T-helper 1 cell (primary cell): Measurements from ENCODE around the gene TTC23.
A peak's percentile ranks its signal among the peaks of the same experiment; 100 is the strongest.
"Not testable (repeated sequence)": the region's sequence is repeated elsewhere in the genome, so short reads cannot be mapped to it uniquely, and the experiment has no call there.

Source experiments
- DNase-seq, 5 donors: peaks; one replicate each; pipeline ENCODE4 v3.0.0-alpha.2; 2012 to 2020

The TTC23 gene

DNA sequence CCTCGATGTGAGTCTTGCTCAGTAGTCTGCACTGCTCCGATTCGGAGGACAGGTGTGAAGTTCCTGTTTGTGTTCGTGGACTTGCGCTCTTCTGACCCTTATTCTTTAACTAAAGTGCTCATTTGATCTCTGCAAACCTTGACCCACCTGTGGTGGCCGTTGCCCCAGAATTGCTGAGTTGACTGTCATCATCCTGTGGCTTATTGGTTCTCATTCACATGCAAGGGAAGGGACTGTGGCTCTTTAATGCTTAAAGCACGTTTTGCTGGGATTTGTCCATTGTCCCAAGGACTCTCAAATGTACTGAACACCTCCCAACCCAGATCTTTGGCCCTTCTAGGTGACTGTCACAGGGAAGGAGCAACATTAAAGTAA lies 131.1 kb downstream of the TTC23 start:
- no peak for DNase-seq

DNA sequence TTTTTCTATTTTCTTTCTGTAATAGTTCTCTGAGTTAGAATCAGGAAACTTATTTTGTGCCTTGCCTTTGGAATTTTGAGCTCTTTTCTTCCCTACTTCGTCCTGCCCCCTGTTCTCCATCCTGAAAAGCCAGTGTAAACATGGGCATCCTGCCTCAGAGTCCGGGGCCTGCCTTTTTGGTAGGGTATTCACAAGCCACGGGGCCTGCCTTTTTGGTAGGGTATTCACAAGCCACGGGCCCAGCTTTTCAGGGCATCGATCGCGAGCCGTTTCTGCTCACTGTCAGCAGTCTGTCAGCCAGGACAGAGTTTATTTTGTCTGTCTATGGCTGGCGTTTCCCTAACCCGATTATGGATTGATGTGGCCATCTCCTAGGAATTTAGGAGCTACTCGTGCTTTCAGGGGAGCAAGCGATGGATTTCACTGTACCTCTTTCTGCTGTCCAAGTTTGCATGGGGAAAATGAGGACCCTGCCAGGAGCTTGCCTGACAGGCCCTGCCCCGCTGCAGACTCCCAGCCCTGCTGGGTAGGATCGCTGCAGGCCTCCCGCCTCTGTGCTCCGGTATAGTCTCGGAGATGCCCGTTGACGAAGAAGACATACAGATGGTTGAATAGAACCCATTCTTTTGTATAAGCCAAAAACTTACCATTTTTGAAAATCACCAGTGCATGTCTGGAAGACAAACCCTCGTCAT lies 131.7 kb downstream of the TTC23 start:
- no peak for DNase-seq

DNA sequence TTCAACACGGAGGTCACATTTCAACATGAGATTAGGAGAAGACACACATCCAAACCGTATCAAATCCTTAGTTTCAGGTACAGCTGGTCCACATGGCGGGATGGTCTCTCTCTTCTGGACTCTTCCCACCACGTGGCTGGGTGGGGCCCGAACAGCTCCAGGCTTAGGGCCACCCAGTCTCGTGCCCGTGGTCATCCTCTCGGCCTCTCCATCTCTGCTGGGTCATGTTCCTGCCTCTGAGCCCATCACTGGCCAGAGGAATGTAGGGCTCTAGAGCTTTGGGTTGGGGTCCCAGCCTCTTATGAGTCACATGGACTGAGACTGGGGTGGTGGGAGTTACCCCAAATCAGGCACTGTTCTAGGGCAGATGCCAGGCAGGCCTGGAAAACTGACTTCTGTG lies 132.3 kb downstream of the TTC23 start:
- no peak for DNase-seq

DNA sequence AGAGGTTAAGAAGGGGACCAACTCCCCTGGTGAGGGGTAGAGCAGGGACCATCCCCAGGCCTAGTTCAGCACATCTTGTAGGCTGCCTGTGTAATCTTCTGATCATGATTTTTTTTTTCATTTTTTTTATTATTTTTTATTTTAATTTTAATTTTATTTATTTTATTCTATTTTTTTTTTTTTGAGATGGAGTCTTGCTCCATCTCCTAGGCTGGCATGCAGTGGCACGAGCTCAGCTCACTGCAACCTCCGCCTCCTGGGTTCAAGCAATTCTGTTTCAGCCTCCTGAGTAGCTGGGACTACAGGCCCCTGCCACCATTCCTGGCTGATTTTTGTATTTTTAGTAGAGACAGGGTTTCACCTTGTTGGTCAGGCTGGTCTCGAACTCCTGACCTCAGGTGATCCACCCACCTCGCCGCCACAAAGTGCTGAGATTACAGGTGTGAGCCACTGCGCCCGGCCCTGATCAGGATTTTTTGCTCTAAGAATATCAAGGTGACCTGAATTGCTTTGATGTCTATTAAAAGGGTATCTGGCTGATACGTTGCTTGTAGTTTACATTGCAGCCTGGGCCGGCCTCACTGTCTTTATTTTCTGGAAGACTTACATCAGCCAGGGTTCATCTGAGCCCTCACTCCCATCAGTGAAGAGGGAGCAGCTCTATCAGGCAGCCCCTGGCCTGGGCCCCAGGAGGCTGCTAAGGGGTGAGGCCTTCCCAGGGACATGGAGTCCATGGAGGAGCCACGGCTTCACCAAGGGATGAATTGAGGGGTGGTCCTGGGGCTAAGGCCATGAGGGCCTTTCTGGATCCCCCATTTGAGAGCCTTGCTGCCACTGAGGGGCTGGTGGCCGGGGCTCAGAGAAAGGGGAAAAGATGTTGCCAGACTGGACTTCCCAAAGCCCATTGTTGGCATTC lies 133.8 kb downstream of the TTC23 start:
- DNase-seq, result no peak

DNA sequence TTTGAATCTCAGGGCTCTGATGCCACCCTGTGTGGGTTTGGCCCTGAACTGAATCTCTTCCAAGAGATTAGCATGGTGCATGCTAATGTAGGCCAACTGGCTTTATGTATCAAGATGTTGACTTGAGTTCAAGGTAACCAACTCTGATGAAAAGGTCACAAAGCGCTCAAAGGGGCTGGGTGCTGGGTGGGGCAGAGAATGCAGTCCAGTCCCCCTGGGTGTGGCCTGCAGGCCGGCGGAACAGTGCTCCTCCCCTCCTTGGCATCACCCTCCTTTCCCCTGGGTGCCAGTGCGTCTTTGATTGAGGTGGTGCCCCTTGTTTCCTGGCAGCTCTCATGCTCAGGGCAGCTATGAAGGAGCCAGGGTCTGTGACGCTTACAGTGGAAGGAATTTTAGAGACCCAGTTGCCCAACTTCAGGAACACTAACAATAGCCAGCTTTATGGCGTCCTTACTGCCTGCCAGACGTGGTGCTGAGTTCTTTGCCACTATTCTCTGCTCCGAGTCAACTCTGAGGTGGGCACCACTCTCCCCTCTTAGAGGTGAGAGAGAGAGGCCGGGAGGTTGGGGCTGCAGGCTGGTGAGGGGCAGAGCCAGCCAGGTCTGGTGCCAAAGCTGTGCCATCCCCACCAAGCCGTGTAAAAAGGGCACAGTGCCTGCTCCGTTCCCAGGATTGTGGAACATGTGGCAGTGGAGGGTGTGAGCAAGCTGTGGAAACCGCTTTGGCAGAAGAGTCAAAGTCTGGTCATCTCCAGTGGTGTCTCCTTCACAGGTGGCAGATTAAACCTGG lies 134.7 kb downstream of the TTC23 start:
- no peak for DNase-seq

DNA sequence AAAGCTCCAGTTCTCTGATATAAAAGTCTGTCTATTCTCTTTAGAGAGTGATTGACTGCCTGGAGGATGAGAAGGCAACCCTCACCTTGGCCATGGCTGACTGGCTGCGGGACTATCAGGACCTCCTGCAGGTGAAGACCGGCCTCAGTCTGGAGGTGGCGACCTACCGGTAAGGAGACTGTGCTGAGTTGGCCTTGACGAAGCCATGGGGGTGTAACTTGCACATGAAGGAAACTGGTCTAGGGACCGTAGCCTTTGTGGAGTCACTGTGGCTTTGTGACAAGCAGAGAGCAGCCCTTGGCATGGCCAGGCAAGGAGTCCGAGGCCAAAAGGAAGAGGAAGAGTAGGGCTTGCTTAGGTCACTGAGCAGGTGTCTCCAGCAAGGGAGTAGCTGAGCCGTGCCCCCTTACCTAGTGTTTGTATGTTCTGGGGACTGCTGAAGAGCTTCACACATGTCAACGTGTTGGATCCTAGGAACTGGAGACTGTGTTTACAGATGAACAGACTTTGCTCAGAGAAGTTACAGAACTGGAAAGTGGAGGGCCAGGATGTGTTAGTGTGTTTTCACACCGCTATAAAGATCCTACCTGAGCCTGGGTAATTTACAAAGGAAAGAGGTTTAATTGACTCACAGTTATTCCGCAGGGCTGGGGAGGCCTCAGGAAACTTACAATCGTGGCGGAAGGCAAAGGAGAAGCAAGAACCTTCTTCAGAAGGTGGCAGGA lies 135.7 kb downstream of the TTC23 start:
- no peak for DNase-seq

DNA sequence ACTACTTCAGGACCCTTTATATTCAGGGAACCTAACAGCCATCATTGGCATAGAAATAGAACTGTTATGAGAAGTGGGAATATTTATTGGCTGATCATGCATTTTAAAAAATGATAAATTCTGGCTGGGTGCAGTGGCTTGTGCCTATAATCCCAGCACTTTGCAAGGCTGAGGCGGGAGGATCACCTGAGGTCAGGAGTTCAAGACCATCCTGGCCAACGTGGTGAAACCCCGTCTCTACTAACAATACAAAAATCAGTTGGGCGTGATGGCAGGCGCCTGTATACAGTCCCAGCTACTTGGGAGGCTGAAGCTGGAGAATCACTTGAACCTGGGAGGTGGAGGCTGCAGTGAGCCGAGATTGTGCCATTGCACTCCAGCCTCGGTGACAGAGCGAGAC lies 137.7 kb downstream of the TTC23 start:
- DNase-seq, result not testable (repeated sequence)

DNA sequence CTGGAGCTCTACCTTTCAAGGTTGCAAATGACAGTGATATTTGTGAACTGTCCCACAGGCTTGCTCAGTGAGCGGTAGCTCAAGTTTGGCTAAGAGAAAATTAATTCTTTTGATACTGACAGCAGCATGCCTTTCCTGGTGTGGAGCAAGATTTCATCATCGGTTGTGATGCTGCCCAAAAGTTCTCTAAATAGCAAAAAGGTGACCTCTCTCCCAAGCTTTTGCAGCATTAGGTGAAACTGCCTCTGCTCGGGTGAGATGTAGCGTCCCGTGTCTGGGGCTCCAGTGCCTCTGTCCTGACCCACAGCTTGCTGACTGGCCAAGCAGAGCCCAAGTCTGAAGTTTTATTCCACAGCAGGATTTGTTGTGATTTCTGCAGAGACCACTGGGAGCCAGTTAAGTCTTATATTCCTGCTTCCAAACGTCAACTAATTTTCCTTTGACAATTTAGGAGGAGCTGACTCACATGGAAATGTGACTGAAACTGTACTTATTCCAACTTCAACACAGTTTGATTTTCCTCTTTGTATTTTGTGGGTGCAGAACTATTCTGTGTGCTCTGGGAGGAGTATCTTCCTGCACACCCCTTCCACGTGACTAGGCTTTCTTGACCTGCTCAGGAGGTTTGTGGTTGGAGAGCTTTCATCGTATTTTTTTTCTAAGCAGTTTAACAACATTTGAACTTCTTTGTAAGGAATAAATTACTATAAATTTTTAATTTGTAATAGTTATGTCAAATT lies 138.6 kb downstream of the TTC23 start:
- no peak for DNase-seq

DNA sequence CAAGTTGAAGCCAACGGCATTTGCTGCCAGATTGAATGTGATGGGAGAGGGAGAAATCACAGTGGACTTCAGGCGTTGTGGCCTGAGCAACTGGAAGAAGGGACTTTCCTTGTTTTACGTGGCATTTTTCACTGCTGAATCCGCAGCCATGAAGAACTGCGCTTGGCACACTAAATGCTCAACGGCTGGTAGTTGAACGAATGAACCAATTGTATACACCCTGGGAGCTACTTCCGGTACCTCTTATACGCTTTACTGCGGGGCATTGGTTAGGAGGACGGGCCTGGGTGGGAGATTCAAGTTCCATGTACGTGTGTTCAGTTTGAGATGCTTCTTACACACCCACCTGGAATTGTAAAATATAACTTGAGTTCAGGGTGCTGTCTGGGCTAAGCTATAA lies 139.3 kb downstream of the TTC23 start:
- DNase-seq, result no peak

DNA sequence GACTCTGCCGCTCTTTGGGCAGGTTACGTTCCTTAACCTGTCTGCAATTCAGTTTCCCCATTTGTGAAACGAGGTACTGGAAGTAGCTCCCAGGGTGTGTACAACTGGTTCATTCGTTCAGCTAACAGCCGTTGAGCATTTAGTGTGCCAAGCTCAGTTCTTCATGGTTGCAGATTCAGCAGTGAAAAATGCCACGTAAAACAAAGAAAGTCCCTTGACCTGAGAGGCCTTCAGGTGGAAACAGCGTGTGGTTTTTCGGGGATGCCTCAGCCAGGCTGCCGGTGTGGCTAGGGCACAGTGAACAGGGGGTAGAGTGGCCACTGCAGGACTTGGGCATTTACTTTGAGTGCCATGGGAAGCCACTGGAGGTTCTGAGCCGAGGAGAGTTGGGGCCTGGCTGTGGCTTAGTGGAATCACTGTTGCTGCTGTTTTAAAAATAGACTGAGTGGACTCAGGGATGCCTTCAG lies 139.8 kb downstream of the TTC23 start:
- DNase-seq, result no peak

DNA sequence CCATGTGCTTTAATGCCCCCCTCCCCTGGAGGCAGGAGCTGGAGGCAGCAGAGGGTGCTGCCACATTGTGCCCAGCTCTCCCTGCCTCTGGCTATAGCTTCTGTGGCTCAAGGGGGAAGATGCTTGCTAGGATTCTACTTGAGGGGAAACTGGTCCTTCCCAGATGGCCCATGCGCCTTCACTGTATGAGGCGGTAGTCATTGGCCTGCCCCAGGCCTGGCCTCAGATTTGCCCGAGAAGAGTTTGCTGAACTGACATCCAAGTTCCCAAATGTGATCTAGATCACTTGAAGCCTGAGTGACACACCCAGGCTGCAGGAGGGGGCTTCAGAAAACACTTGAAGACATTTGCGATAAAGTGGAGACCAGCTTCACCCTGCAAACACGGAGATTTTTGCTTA lies 140.4 kb downstream of the TTC23 start:
- no peak for DNase-seq

DNA sequence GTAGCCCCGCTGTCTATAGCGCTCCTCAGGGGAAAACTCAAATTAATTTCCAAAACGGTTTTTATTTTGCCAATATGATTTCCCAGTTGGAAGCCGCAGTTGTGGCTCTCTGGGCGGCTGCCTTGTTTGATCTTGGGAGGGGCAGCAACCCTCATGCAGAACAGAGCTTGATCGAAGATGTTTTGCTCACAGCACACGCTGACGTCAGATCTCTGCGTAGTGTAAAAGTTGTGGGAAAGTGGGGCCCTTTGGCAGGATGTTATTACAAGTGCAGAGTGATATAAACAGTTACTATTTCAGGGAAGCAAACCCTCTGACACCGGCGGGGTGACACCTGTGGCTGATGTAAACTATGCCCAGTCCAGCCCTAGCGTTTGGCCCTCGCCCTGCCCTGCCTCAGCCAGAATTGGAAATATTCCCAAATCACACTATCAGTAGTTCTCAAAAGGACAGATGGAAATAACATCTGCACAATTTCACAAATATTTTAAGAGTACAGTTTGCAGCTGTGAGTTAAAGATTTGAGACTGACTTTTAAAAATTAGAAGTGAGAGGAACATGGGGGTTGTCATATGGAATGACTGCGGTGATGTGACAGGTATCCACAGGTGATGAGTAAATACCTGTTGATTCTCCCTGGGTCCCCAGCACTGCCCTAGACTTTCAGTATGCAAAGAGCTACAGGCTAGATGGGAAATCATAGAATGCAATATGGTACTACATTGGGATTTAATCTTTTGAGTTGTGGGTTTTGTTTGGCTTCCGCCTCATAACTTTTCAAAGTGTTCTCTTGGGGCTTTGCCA lies 142.8 kb downstream of the TTC23 start:
- peak in 2 of 5 donors; percentile 22 to 54 for DNase-seq

DNA sequence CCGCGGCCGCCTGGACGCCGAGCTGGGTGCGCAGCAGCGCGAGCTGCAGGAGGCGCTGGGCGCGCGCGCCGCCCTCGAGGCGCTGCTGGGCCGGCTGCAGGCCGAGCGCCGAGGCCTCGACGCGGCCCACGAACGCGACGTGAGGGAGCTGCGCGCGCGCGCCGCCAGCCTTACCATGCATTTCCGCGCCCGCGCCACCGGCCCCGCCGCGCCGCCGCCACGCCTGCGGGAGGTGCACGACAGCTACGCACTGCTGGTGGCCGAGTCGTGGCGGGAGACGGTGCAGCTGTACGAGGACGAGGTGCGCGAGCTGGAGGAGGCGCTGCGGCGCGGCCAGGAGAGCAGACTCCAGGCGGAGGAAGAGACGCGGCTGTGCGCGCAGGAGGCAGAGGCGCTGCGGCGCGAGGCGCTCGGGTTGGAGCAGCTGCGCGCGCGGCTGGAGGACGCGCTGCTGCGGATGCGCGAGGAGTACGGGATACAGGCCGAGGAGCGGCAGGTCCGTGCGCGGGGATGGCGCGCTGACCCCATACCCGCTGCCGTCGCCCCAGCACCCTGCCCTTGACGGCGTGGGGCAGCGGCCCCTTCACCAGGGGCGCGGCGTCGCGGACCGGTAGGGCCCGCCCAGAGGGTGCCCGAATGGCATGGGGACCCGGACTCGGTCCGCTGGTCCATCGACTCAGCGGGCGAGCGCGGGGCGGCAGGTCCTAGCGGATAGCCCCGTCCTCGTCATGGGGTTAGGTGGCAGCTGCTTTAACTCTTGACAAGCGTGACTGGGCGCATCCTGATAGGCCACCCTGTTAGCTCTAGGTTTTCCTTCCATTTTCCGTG lies 143.7 kb downstream of the TTC23 start:
- DNase-seq, result peak in 2 of 5 donors; percentile 27 to 62

DNA sequence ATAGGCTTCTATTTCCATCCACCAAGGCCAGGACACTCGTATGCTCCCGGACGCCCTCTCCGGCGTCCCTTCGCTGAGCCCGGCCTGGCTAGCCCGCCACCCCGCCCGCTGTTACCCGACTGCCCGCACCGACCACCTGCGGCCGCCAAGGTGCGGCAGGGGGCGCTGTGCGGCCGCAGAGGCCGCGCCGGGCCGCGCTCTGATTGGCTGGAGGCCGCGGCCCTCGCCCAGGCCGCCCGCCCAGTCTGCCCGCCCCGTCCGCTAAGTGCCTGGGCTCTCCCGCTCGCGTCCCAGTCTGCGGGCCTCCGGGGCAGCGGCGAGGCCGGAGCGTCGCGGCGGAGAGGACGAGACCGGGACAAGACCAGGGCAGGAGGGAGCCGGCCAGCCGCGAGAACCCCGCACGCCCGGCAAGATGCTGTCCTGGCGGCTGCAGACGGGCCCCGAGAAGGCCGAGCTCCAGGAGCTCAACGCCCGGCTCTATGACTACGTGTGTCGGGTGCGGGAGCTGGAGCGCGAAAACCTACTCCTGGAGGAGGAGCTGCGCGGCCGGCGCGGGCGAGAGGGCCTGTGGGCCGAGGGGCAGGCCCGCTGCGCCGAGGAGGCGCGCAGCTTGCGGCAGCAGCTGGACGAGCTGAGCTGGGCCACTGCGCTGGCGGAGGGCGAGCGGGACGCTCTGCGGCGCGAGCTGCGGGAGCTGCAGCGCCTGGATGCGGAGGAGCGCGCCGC lies 144.4 kb downstream of the TTC23 start, which contains the start of gene SYNM:
SYNM (plus strand) TSS at position 293 of the 726 bp plus-strand sequence; CDS start at position 413, 120 bp downstream.
- DNase-seq, result peak in 1 of 5 donors; percentile 53

DNA sequence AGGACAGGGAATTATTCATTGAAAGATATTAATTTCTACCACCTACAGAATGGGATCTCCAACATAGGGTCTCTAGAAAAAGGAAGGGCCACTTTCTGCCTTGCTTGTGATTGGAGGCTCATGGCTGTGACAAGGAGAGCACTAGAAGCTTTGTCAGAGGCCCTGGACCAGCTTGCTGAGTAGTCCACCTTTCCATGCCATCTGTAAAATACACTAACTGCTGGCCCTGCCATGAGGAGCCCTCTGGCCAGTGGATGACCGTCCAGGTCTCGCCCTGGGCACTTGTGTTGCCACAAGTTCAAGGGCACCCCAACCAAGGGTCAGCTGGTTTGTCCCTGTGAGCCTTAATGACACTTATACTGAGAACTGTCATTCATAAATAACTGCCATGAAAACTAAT lies 146.1 kb downstream of the TTC23 start:
- DNase-seq, result no peak

DNA sequence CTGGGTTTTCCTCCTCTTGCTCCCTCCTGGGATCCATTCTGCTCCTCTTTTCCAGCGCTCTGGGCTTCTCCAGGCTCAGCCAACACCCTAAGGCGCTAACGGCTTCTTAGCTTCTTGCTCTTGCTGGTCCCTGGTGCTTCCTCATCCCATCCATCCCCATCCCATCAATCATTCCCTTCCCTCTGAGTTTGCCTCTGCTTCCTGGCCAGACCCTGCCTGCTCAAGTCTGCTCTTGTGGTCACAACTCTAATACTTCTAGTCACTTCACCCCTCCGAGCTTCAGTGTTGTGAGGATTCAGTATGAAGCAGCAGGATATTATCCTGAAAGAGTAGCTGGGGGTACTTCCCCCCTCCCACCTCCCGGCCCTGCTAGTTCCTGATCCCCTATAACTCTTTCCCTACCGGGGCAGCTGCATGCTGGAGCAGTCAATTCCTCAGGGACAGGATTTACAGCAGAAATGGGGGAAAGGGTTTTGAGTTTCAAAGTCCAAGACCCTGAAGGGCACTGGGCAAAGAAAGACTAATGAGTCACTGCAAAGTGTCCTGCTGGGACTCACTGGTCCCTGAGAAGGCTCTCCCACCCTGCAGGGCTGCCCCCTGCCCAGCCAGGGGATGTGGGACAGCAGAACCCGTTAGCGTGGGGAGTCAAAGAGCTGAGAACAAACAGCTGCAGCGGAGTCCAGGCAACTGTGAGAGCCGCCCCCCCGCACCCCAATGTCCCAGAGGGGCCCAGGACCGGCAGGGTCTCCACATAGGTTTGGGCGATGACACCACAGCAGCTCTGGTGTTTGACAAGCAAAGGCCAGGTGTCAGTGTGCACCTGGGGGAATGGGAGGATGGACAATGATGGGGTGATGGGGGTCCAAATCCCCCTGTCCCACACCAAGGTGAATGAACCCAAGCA lies 146.8 kb downstream of the TTC23 start:
- DNase-seq, result no peak

DNA sequence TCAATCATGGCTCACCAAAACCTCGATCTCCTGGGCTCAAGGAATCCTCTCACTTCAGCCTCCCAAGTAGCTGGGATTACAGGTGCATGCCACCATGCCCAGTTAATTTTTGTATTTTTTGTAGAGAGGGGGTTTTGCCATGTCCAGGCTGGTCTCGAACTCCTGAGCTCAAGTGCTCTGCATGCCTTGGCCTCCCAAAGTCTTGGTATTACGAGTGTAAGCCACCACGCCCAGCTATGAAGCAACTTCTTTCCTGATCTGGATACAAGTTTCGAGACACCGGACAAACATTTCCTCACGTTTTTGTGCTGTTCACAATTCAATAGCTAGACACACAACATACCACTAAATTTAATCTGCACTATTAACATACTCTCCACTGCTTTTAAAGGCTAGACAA lies 147.9 kb downstream of the TTC23 start:
- DNase-seq, result no peak
